Aorta (tissue), 5 donors: ENCODE data around the gene CHD5. TPM values are rescaled to one million over a fixed set of nuclear protein-coding genes. Genes with fewer than 3 reads are reported as not detected.

Experiments used
- ATAC-seq: fragments of 200-7000 bp; cut with Tn5 transposase; one replicate; pipeline ENCODE4 v1.9.1; 2022; ENCODE audit warnings: moderate library complexity; ENCODE audit not compliant: low FRiP score
- DNase-seq, 2 donors: peaks; one replicate each; pipeline ENCODE4 v3.0.0-alpha.2; 2020
- H3K27ac ChIP-seq, 2 donors: one replicate each; pipeline ENCODE4 v1.5.1; 2013; ENCODE audit warnings: low read length in 2 of 2, mild to moderate bottlenecking in 2 of 2, moderate library complexity in 2 of 2, control low read depth in 1 of 2, inconsistent platforms in 1 of 2, low read depth in 1 of 2
- H3K27me3 ChIP-seq, 2 donors: one replicate each; pipeline ENCODE4 v1.6.1; 2013; ENCODE audit warnings: control low read depth in 1 of 2, low read length in 1 of 2, mild to moderate bottlenecking in 1 of 2, moderate library complexity in 1 of 2; ENCODE audit not compliant: insufficient read depth in 2 of 2, control insufficient read depth in 1 of 2
- H3K36me3 ChIP-seq, 2 donors: one replicate each; pipeline ENCODE4 v1.6.1; 2013; ENCODE audit warnings: control low read depth in 1 of 2, low read length in 1 of 2, mild to moderate bottlenecking in 1 of 2; ENCODE audit not compliant: insufficient read depth in 2 of 2, control insufficient read depth in 1 of 2
- H3K4me1 ChIP-seq, 2 donors: one replicate each; pipeline ENCODE4 v1.6.1; 2013; ENCODE audit warnings: low read length in 2 of 2, control low read depth in 1 of 2, mild to moderate bottlenecking in 1 of 2, moderate library complexity in 1 of 2; ENCODE audit not compliant: insufficient read depth in 2 of 2, control insufficient read depth in 1 of 2
- H3K4me3 ChIP-seq, 2 donors: one replicate each; pipeline ENCODE4 v1.5.1; 2013; ENCODE audit warnings: low read length in 2 of 2, control low read depth in 1 of 2, mild to moderate bottlenecking in 1 of 2
- H3K9me3 ChIP-seq: one replicate; pipeline ENCODE4 v1.6.1; 2013; ENCODE audit warnings: mild to moderate bottlenecking, low read length; ENCODE audit not compliant: control insufficient read depth
- WGBS, 2 donors: extraction: QIAGEN DNeasy Blood & Tissue Kit; methylation state at CpG; one replicate each; pipeline ENCODE4 v1.1.7; 2013; 5-methylcytosine and 5-hydroxymethylcytosine counted together
- intact Hi-C, 2 donors: fragments of 100-400 bp; cut with DNase I; formaldehyde crosslinking; loops; one replicate each; pipeline versions ENCODE4 v1.14.2 to v1.15.0; 2022
- polyA plus RNA-seq, 2 donors: library from polyadenylated mRNA; stranded (reverse); fragments of 200-250 nt; gene quantifications; one replicate each; pipeline ENCODE4 v1.2.3, GENCODE V29; 2013
- total RNA-seq, 2 donors: library from RNA; stranded (reverse); fragmentation: NEBNext Ultra II Directional; extraction: Animal tissue kit (Norgen Biotek cat#: 25700); gene quantifications; one replicate each; pipeline ENCODE4 v1.2.1, GENCODE V29; 2021
- donor health status: healthy with polysubstance abuse.
- donor health status: Bipolar disorder and iron deficiency.
- donor health status: DM: no; HTN: no; CAD: no.
- donor health status: DM: no; HTN: no; CAD: no.
- donor health status: DM: yes; HTN: yes; CAD: no.

CHD5 gene
- total and polyA plus RNA-seq, 4 donors, result 0.24 to 2.5 (median 0.32) TPM

DNA sequence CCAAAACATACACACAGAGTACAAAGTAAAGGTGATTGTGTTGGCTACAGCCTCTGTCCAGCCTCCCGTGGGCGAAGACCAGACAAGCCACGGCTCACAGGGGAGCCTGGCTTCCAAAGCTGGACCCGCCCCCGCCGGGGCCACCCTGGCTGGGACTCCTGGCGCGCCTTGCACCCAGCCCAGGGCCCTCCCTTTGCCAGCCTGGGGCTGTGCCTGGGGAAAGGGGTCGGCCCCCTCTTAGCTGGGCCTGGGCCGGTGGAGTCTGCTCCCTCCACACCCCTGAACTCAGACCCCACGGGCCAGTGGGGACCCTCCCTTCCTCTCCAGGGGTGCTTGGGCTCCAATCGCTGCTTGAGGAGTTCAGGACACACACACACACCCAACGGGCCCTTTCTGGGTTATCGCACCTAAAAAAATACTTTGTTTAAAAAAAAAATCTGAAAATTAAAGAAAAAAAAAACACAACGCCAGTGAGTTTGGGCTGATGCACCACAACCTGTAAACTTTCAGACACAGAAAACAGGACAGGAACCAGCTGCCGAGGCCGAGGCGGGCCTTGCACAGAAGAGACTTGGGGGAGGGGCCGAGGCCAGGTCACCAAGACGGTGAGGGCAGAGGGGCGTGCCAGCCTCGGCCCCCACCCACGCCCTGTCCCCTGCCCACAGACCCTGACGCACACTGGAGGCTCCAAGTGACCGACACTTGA, 78.1 kb downstream of the CHD5 start:
- DNase-seq, result peak; percentile 44 to 55
- Histone ChIP-seq H3K9me3 (no peaks in the 10 kb centered on the region), H3K27ac (no peak overlapping the region), H3K36me3 (no peaks in the 10 kb centered on the region), H3K4me1 (no peaks in the 10 kb centered on the region), H3K4me3 (no peak overlapping the region), H3K27me3 (no peaks in the 10 kb centered on the region)
- ATAC-seq, result no peak
- WGBS, 2 donors, result 52 to 53% methylated on average over 25 of the region's 25 CpGs
- intact Hi-C loops, result no loop called here

DNA sequence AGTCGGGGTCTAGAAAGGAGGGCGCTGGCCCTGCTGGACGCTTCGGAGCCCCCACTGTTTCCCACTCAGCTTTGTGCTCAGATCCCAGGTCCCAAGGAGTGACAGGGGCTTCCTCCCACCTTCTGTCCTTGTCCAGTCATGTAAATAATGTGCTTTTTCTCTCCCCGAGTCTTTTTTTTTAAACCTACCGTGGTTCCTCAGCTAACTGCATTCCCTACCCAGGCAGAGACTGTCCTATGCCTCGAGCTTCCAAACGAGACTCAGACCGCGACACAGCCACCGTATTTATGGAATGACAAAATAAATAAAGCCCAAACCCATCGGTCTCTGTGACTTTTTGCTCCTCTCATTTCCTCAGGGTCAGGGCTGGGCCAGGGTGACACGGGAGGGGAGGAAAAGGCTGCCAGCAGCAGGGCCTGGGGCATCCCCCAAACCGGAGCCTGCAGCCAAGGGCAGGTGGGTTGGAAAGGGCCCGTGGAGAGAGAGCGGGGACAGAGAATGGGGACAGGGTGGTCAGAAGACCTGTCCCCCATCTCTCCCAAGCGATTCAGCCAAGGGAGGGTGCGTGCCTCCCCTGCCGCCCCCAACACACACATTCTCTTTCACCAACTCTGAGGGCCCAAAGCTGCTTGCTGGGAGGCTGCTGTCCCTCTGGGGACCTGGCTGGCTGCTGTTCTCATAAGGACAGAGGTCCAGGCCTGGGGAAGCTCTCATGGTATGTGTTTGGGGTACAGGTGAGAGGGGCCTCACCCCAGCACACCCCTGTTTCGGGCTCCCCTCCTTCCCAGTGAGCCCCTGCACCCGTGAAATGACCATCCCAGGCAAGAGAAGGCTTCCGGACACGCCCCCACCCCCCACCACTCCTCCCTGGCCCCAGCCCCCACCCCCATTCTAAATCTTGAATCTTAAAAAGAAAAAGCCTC, 79.0 kb downstream of the CHD5 start:
- Histone ChIP-seq H3K27me3 (no peaks in the 10 kb centered on the region), H3K4me1 (no peaks in the 10 kb centered on the region), H3K36me3 (no peaks in the 10 kb centered on the region), H3K27ac (no peak overlapping the region), H3K9me3 (no peaks in the 10 kb centered on the region), H3K4me3 (no peak overlapping the region)
- WGBS, 2 donors, result 44 to 48% methylated on average over 22 to 23 of the region's 23 CpGs
- intact Hi-C loops, result no loop called here
- ATAC-seq (no peak), DNase-seq (peak; percentile 34 to 70)

DNA sequence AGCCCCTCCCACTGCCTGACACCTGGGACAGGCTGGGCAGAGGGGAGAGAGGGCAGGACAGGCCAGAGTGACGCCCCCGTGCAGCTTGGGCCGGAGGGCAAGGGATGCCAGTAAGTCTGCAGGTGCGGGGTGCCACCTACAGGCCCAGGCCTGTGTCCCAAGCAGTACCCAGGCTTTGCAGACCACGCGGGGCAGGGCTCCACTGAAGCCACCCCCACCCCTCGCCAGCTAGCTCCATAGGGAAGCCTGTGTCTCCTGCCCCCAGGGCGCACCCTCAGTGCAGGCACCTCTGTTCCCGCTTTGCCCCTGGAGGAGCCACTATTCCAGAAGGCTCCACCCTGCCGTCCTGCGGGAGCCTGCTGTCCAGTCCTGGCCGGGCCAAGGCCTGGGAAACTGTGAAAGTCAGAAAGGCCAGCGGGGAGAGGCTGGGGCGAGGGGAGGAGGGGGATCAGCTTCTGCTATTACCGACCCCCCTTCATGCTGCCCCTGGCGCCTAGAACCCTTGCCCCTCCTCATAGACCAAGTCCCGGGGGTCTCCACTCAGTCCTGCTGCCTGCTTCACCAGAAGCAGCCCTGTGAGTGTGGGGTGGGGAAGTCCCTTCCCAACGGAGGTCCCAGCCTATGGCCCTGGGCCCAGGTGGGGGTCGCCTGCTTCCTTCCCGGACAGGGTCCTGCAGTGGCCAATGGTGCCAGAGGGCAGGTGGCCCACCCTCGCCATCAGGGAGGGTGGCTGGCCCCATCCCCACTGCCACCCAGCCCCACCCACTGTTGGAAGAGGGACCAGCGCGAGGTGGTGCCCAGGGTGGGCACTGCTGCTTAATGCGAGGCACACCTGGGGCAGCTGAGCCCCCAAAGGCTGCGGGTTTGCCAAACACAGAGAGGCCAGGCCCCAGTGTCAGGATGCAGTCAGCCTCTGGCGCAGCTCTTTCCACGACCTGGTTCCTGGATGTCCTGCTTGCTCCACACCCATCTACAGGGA, 80.0 kb downstream of the CHD5 start:
- Histone ChIP-seq H3K9me3 (no peaks in the 10 kb centered on the region), H3K4me3 (no peak overlapping the region), H3K36me3 (no peaks in the 10 kb centered on the region), H3K27ac (no peak overlapping the region), H3K27me3 (no peaks in the 10 kb centered on the region), H3K4me1 (no peaks in the 10 kb centered on the region)
- intact Hi-C loops, result no loop called here
- 75 to 79% methylated on average over 26 to 27 of the region's 27 CpGs for WGBS, 2 donors
- DNase-seq (peak; percentile 54 to 65), ATAC-seq (no peak)

- Histone ChIP-seq H3K4me1 (no peaks in the 10 kb centered on the region), H3K27me3 (no peaks in the 10 kb centered on the region), H3K4me3 (no peak overlapping the region), H3K9me3 (no peaks in the 10 kb centered on the region), H3K36me3 (no peaks in the 10 kb centered on the region), H3K27ac (no peak overlapping the region)
- no peak for ATAC-seq
- 88 to 90% methylated on average over 15 of the region's 15 CpGs for WGBS, 2 donors
- peak; percentile 36 to 69 for DNase-seq
- intact Hi-C loops, result no loop called here
These were observed 80.8 kb downstream of the CHD5 start for GRCh38 chr1:6099297-6099696.

GRCh38 chr1:6098303-6099215, 81.6 kb downstream of the CHD5 start:
- Histone ChIP-seq H3K27me3 (no peaks in the 10 kb centered on the region), H3K4me1 (no peaks in the 10 kb centered on the region), H3K27ac (no peak overlapping the region), H3K4me3 (no peak overlapping the region), H3K9me3 (no peaks in the 10 kb centered on the region), H3K36me3 (no peaks in the 10 kb centered on the region)
- intact Hi-C loops, result no loop called here
- 71 to 79% methylated on average over 24 of the region's 24 CpGs for WGBS, 2 donors
- no peak for ATAC-seq
- DNase-seq, result peak; percentile 58 to 63

DNA sequence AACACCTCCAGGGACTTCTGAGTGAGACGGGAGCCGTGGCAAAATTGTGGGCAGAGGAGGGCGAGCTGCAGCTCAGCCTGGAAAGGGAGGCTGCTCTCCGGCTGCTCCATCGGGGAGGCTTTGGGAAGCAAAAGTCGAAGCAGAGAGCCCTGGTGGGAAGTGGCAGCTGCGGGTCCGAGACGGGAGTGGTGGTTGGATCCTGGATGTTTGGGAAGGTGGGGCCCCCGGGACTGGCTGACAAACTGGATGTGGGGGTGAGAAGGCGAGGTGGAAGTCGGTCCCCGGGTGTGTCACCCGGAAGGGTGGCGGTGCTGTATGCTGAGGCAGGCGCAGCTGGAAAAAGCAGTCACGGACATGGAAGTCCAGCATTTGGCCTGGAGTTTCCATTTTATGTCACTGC, 82.3 kb downstream of the CHD5 start:
- DNase-seq (peak; percentile 50 to 70), ATAC-seq (no peak)
- no peaks in the 10 kb centered on the region for H3K27me3 ChIP-seq
- no peaks in the 10 kb centered on the region for H3K36me3 ChIP-seq
- no peaks in the 10 kb centered on the region for H3K9me3 ChIP-seq
- H3K4me1 ChIP-seq, result no peaks in the 10 kb centered on the region
- H3K4me3 ChIP-seq, result no peak overlapping the region
- intact Hi-C loops, result no loop called here
- no peak overlapping the region for H3K27ac ChIP-seq
- WGBS, 2 donors, result 83 to 85% methylated on average over 17 of the region's 17 CpGs

DNA sequence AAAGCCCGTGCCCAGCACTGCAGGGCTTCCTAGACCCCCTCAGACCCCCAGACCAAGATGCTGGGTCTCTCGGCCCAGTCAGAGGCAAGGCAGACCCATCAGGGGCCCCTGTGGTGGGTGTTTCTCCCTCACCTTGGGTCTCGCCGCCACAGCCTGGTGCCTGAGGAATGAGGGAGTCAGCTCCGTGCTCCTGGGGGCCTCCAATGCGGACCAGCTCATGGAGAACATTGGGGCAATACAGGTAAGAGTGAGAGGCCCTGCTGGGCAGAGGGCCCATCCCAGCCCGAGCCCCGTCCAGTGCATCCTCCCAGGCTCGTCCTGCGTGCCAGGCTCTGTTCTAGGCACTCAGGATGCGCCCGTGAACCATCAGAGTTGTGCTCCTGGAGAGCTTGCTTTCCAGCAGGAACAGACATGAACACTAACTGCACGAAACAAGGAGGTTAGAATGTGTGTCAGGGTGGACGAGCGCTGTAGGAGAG, 83.0 kb downstream of the CHD5 start:
- WGBS, 2 donors, result 86 to 88% methylated on average over 15 of the region's 15 CpGs
- Histone ChIP-seq H3K36me3 (no peaks in the 10 kb centered on the region), H3K4me3 (no peak overlapping the region), H3K27ac (no peak overlapping the region), H3K4me1 (no peaks in the 10 kb centered on the region), H3K27me3 (no peaks in the 10 kb centered on the region), H3K9me3 (no peaks in the 10 kb centered on the region)
- intact Hi-C loops, result no loop called here
- DNase-seq (peak in 1 of 2 donors; percentile 40), ATAC-seq (no peak)
